Posterior vena cava (tissue), 2 donors: ENCODE measurements around the gene TCP1. TPM values are rescaled to one million over a fixed set of nuclear protein-coding genes. Genes with fewer than 3 reads are reported as not detected.
"Not testable (repeated sequence)": the region's sequence is repeated elsewhere in the genome, so short reads cannot be mapped to it uniquely, and the experiment has no call there.

Source experiments
- DNase-seq: peaks from one replicate; pipeline ENCODE4 v3.0.0-alpha.2; 2020; ENCODE audit warnings: low spot score
- intact Hi-C, 2 donors: fragments of 100-400 bp; cut with DNase I; formaldehyde crosslinking; loops; one replicate each; pipeline versions ENCODE4 v1.14.1 to v1.14.2; 2022 to 2023
- total RNA-seq, 2 donors: library from RNA; stranded (reverse); fragmentation: NEBNext Ultra II Directional; extraction: Animal tissue kit (Norgen Biotek cat#: 25700); gene quantifications; one replicate each; pipeline ENCODE4 v1.2.1, GENCODE V29; 2021
- donor health status: DM: yes; HTN: yes; CAD: no.
- donor health status: DM: yes; HTN: yes; CAD: no.

Gene TCP1
- total RNA-seq, 2 donors from 2014 or later = 116 to 137 TPM

DNA sequence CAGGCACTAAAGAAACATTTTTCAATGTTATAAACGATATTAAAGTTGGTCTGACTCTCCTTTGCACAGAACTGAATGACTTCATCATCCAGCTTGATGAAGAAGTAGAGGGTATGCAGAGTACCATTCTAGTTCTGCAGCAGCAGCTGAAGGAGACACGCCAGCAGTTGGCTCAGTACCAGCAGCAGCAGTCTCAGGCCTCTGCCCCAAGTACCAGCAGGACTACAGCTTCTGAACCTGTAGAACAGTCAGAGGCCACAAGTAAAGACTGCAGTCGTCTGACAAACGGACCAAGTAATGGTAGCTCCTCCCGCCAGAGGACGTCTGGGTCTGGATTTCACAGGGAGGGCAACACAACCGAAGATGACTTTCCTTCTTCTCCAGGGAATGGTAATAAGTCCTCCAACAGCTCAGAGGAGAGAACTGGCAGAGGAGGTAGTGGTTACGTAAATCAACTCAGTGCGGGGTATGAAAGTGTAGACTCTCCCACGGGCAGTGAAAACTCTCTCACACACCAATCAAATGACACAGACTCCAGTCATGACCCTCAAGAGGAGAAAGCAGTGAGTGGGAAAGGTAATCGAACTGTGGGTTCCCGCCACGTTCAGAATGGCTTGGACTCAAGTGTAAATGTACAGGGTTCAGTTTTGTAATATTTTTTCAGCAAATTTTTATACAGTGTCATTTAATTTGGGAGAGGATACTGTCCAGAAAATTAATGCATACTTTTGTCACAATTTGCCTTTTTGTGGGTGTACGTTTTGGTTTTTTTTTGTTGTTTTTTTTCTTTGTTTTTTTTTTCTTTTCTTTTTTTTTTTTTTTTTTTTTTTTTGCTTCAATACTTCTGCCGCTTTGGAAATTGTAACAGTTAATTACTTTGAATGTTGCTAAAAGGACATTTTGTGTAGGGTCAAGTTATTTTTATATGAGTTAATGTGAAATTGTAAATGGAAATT, 34.2 kb downstream of the TCP1 start:
- intact Hi-C loops = loop anchor here in 1 of 2 donors (5.0 kb wide), 1 partner anchor 63 kb away; the partner anchor contains the start of gene SOD2
- no peak for DNase-seq

- no peak for DNase-seq
- intact Hi-C loops = no loop called here
Measured at GRCh38 chr6:159754401-159754800, 35.0 kb downstream of the TCP1 start.

GRCh38 chr6:159753081-159753872, 36.1 kb downstream of the TCP1 start:
- intact Hi-C loops = no loop called here
- DNase-seq = no peak

DNA sequence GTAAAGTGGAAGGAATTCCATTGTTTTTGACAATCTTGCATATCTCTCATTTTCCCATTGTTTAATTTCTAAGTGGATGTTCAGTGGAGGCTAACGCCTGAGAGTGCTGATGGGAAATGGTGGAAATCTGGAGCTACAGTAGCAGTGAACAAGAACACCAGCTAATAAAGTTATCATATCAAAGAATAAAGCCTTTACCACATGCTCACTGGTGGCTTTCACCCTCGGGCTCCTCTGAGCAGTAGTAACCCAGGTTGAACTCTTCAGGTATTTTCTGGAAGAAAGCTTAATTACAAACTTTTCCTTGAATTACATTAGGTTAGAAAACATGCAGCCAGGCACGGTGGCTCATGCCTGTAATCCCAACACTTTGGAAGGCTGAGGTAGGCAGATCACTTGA, 38.0 kb downstream of the TCP1 start:
- intact Hi-C loops = no loop called here

DNA sequence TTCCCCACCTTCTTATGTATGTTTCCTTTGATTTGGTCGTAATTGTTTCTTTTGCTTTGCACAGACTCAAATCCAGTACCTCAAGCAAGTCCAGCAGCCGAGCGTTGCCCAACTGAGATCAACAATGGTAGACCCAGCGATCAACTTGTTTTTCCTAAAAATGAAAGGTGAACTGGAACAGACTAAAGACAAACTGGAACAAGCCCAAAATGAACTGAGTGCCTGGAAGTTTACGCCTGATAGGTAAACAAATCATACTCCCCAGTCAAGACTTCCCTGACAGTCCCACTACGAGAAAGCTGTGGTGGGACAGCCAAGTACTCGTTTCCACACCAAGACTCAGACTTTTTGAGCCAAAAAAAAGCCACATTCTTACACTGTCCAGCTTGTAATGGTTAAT, 41.3 kb downstream of the TCP1 start:
- intact Hi-C loops, DNase-seq: not testable (repeated sequence)

More for the DNA sequence above, 38.0 kb downstream of the TCP1 start:
- DNase-seq = no peak

DNA sequence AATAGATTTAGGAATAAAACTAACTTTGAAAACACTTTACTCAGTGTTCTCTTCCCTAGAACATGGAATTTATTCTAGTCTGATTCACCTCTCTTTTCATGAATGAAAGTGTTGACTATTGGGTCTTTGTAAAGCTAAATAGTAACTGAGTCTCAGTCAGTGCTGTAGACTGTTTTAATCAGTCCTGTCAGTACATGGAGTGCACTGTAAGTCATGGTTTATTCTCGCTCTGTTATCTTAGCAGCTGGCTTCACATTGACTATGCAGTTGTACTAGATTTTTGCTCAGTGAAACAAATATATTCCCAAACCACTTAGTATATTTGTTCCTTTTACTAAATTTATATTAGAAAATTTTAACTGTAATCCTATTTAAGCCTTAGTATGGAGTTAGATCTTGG, 42.6 kb downstream of the TCP1 start:
- DNase-seq = no peak
- intact Hi-C loops = no loop called here

- DNase-seq = no peak
Measured at GRCh38 chr6:159745081-159745480, 44.3 kb downstream of the TCP1 start.

DNA sequence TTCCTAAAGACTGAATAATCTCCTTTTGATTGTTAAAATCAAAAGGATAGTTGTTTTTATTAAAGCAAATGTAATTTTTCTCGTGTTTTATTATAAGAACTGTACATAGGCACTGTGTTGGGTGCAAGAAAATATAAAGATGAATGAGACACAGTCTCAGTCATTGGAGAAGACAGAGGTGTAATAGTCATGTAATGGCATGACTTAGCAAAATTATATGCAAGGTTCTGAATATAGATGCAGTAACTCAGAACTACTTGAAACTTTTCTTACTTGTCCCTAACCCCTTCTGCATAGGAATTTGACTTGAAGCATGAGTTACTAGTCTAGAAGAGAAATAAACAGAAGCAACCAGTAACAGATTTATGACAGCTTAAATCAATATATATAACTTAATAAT, 47.2 kb downstream of the TCP1 start:
- no peak for DNase-seq
- intact Hi-C loops = no loop called here

More at GRCh38 chr6:159745081-159745480, 44.3 kb downstream of the TCP1 start:
- intact Hi-C loops = no loop called here

DNA sequence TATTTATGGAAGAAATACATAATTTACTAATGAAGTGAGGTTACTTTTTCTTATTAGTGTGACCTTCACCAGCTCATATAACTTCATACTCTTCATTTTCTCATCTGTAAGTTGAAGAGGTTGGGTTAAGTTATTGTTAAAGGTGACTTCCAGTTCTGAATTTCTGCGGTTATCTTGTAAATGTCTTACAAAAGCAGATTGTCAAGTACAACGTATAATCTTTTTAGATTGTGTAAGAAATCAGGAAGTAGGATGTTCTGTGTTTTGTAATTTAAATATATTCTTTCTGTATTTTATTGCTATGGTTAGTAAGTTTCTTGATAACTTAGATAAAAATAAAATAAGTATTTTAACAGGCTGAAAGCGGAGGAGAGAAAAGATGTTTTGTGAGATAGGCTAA, 50.1 kb downstream of the TCP1 start:
- intact Hi-C loops = no loop called here
- DNase-seq = no peak

DNA sequence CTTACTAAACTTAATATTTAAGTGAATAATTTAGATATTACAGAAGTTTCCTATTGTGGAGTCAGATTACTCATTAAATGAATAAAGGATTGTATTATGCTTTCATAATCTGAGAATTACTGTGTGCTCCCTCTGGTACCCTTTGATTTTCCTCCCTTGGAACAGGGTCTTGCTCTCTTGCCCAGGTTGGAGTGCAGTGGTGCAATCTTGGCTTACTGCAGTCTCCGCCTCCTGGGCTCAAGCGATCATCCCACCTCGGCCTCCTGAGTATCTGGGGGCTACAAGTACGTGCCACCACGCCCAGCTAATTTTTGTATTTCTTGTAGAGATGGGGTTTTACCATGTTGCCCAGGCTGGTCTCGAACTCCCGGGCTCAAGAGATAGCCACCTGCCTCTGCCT, 52.5 kb downstream of the TCP1 start:
- DNase-seq = no peak
- intact Hi-C loops = no loop called here

- intact Hi-C loops, DNase-seq: not testable (repeated sequence)
Measured at GRCh38 chr6:159733395-159733794, 56.0 kb downstream of the TCP1 start.

DNA sequence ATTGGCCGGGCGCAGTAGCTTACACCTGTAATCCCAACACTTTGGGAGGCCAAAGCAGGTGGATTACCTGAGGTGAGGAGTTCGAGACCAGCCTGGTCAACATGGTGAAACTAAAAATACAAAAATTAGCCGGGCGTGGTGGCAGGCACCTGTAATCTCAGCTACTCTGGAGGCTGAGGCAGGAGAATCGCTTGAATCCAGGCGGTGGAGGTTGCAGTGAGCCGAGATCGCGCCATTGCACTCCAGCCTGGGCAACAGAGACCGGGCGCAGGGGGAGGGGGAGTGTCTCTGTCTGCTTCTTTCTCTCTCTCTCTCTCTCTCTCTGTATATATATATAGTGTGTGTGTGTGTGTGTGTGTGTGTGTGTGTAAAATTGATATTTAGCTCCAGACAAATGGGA, 56.9 kb downstream of the TCP1 start:
- DNase-seq, intact Hi-C loops: not testable (repeated sequence)

DNA sequence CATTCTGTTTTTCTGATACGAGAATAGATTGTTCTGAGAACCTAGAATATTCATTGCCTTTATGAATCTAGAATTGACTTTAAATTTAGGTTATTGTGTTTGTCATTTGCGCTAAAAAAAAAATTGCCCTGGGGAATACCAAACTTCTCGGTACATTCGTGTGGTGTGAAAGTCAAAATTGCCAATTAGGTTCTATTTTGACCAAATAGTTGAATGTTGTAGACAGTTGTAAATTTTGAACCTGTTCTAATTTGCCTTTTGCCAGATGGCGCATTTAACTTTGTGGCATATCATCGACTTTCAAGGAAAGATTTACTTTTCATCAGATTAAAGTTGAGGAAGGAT, 59.1 kb downstream of the TCP1 start:
- intact Hi-C loops = no loop called here
- DNase-seq = no peak

DNA sequence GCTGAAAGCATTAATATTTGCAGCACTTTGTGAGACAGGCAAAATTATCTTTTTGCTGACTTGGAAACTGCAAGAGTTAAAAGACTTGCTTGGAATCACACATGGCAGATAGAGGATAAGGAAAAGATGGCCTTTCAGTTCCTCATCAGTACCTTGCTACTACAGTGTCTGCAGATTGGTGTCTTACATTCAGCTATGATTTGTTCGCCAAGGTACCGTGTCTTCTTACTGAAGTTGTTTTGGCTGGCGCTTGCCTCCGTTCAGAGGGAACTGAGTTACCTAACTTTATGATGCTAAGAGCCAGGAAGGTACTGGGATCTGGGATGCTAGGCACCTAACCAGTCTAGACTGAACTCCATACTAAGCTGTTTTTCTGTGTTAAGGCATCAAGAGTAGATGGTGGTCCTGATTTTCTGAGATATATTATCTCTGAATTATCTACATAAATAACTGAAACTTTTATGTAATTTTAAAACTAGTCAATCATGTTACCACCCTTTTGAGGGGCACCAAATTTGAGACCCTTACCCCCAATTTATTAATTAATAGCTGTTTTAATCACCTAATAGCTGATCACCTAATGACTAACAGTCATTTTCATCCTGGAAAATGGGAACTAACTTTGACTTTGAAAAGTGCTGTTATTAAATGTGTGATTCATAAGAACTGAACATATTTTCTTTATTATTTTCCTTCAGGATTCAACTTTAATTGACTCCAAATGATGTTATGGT, 59.6 kb downstream of the TCP1 start:
- intact Hi-C loops = loop anchor here (5.0 kb wide), 1 partner anchor 37 kb away; the partner anchor contains the start of gene SOD2 (in 2 of the 2)
- DNase-seq = no peak

DNA sequence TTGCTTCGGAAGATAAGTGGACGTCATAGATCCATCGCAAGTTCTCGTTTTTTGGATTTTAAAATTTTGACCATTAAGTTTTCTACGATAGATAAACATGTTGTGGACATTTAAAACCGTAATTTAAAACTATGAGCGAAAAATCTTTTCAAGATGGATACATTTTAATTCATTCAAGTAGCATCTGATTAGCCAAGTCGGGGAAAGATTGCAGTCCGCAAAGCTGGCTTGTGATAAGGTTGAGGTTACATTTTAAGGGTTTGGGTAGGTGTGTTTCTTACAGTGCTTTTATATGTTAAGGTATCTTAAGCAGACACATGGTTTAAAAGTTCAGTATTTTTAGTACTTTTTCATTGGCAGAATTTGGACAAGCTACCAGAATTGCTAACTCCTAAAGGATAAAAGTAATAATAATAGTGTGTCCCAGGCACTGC, 60.9 kb downstream of the TCP1 start:
- intact Hi-C loops = loop anchor here (5.0 kb wide), 1 partner anchor 36 kb away; the partner anchor contains the start of gene SOD2 (in 2 of the 2)
- DNase-seq = no peak
